GM08714 (cell line): ENCODE results near the gene EGFL8.
"Not testable (repeated sequence)": the region's sequence is repeated elsewhere in the genome, so short reads cannot be mapped to it uniquely, and the experiment has no call there.

Source experiments
- H3K4me3 ChIP-seq: fragments of 200-500 bp; sonication (Bioruptor generic); 2 replicates; pipeline ENCODE4 v1.5.1; 2014; ENCODE audit warnings: mild to moderate bottlenecking, low read length, inconsistent platforms
- ZNF274 ChIP-seq: IDR thresholded peaks from 2 replicates; pipeline ENCODE4 v1.6.1; 2012; ENCODE audit warnings: mild to moderate bottlenecking, low read depth, low read length

The EGFL8 gene

GRCh38 chr6:32181915-32182529 is 17.6 kb downstream of the EGFL8 start:
- no peak overlapping the region for H3K4me3 ChIP-seq
- TF ChIP-seq ZNF274: no peak

GRCh38 chr6:32182555-32182981 is 18.2 kb downstream of the EGFL8 start:
- TF ChIP-seq ZNF274: no peak
- no peak overlapping the region for H3K4me3 ChIP-seq

- TF ChIP-seq ZNF274: no peak
- no peak overlapping the region for H3K4me3 ChIP-seq
Measured at GRCh38 chr6:32183030-32183429, 18.6 kb downstream of the EGFL8 start.

- H3K4me3 ChIP-seq: no peak overlapping the region
- no peak for TF ChIP-seq ZNF274
Measured at GRCh38 chr6:32183483-32184083, 19.2 kb downstream of the EGFL8 start.

GRCh38 chr6:32184084-32184640 is 19.8 kb downstream of the EGFL8 start, which contains the start of gene AGER:
Gene AGER (minus strand): TSS chr6:32184253. CDS start chr6:32184222, 31 bp downstream.
- H3K4me3 ChIP-seq: no peak within 1 kb of the TSS

GRCh38 chr6:32185681-32186131 is 21.3 kb downstream of the EGFL8 start:
- H3K4me3 ChIP-seq: not testable (repeated sequence)

More at GRCh38 chr6:32184084-32184640, 19.8 kb downstream of the EGFL8 start, which contains the start of gene AGER:
- TF ChIP-seq ZNF274: no peak

GRCh38 chr6:32186151-32186840 is 21.9 kb downstream of the EGFL8 start:
- H3K4me3 ChIP-seq: not testable (repeated sequence)

GRCh38 chr6:32187009-32187709 is 22.8 kb downstream of the EGFL8 start:
- no peak overlapping the region for H3K4me3 ChIP-seq
- no peak for TF ChIP-seq ZNF274

- not testable (repeated sequence) for H3K4me3 ChIP-seq
Measured at GRCh38 chr6:32187725-32188380, 23.5 kb downstream of the EGFL8 start.

- TF ChIP-seq ZNF274: no peak
- peak overlapping the region; percentile 76 for H3K4me3 ChIP-seq
Measured at GRCh38 chr6:32188381-32189068, 24.1 kb downstream of the EGFL8 start.

GRCh38 chr6:32189069-32189741 is 24.8 kb downstream of the EGFL8 start:
- peak overlapping the region; percentile 76 for H3K4me3 ChIP-seq
- no peak for TF ChIP-seq ZNF274

- H3K4me3 ChIP-seq: peak overlapping the region; percentile 76
- no peak for TF ChIP-seq ZNF274
Measured at GRCh38 chr6:32189742-32190053, 25.3 kb downstream of the EGFL8 start.
